ENCODE measurements around the gene CD151. TPM values are rescaled to one million over a fixed set of nuclear protein-coding genes. Genes with fewer than 3 reads are reported as not detected.

Gene CD151
- polyA plus RNA-seq, 1 of the 3 experiments (the other 2 are of a cell fraction), result 922 TPM

GRCh38 chr11:843818-844692 is 11.3 kb downstream of the CD151 start (continued):
- TF ChIP-seq MEF2A (IDR thresholded peaks at IDR 0.05; ENCODE audit: borderline replicate concordance, low read depth) (no peak), YY1 (IDR thresholded peaks at IDR 0.05; ENCODE audit: low read depth) (no peak), FOSL2 (IDR thresholded peaks at IDR 0.05; ENCODE audit: borderline replicate concordance, low read depth) (peak; percentile 33; the same call in 1 of the 2 replicates), GABPA (IDR thresholded peaks at IDR 0.05; ENCODE audit: low read depth) (peak; percentile 65), RXRA (IDR thresholded peaks at IDR 0.05; ENCODE audit: borderline replicate concordance, low read depth) (peak; percentile 84), TCF12 (IDR thresholded peaks at IDR 0.05) (peak; percentile 62), MXI1 (IDR thresholded peaks at IDR 0.05; ENCODE audit: low read depth, low read length) (no peak), NFIC (IDR thresholded peaks at IDR 0.05; ENCODE audit: borderline replicate concordance) (peak; percentile 33; the same call in 1 of the 2 replicates), SMC3 (IDR thresholded peaks at IDR 0.05; ENCODE audit: low read depth, low read length) (no peak), TEAD4 (IDR thresholded peaks at IDR 0.05; ENCODE audit: borderline replicate concordance, insufficient read depth) (peak; percentile 96), JUND (IDR thresholded peaks at IDR 0.05) (peak; percentile 33; the same call in 1 of the 2 replicates), NRF1 (IDR thresholded peaks at IDR 0.05; ENCODE audit: low read depth, low read length) (no peak), RFX5 (IDR thresholded peaks at IDR 0.05; ENCODE audit: low read length) (no peak)
- TF ChIP-seq, protein P1, sequence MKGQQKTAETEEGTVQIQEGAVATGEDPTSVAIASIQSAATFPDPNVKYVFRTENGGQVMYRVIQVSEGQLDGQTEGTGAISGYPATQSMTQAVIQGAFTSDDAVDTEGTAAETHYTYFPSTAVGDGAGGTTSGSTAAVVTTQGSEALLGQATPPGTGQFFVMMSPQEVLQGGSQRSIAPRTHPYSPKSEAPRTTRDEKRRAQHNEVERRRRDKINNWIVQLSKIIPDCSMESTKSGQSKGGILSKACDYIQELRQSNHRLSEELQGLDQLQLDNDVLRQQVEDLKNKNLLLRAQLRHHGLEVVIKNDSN (IDR thresholded peaks at IDR 0.05; ENCODE audit: borderline replicate concordance, low read depth), result peak; percentile 57

DNA sequence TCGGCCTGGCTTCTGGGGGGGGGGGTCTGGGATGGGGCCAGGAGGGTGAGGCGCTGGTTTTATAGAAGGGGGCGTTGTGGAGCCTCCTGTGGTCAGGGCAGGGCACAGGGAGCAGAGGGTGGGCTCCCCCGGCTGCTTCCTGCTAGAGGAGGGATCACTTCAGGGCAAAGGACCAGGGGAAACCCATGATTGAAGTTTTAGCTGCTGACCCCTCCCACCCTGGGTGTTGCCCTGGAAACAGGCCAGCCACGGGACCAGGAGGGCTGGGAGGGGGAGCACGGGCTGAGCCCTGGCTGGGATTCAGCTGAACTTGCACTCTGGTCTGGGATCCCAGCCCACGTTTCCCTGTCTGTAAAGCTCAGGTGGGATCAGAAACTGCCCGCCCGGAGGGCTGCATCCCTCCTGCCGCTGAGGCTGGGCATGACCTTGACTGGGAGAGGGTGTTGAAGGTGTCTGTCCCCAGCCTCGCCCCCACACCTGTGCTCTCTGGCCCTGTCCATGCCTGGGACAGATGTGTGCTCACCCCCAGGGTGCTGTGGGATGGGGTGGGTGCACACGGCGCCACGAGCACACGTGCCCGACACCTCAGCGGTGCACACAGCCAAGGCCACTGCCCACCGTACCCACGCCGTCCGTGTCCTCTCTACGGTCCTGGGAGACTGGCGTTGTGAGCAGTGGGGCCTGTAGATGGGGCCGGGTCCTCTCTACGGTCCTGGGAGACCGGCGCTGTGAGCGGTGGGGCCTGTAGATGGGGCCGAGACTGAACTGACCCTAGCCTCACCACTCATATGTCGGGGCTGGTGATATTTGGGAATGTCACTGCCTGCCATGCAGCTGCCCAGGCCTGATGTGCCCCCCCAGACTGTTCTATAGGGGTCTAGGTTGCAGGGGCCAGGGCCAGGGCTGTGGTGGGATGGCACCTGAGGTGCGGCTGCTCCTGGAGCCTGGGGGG is 12.2 kb downstream of the CD151 start:
- no peak overlapping the region for H2AFZ ChIP-seq (ENCODE audit: low read depth)
- CTCF ChIA-PET, result interaction anchor here (1.3 to 7.5 kb wide), 6 partner anchors 9 to 206 kb away, joined by 3 to 70 read pairs (median 3); no protein-coding TSS in a partner anchor
- DNase-seq, result peak; percentile 82
- H3F3A ChIP-seq (replicated peaks; ENCODE audit: insufficient read depth), result peaks cover 34% of the 10 kb centered on the region
- peaks cover 38% of the 10 kb centered on the region for H4K20me1 ChIP-seq (ENCODE audit: insufficient read depth)
- H3K4me2 ChIP-seq, result peak overlapping the region; percentile 100
- H3K9ac ChIP-seq, result peak overlapping the region; percentile 97
- peak overlapping the region; percentile 95 to 100; a peak in 3 of 4 replicates for H3K4me3 ChIP-seq (ENCODE audit: low read depth in 2 of 2, low read length in 1 of 2)
- no peaks in the 10 kb centered on the region for H3K9me3 ChIP-seq
- peak overlapping the region; percentile 91 to 93 for H3K27ac ChIP-seq (ENCODE audit: low read depth in 2 of 2, low read length in 1 of 2)
- H3K79me2 ChIP-seq (ENCODE audit: insufficient read depth), result peaks cover 75% of the 10 kb centered on the region
- peaks cover 32 to 45% of the 10 kb centered on the region in 2 experiments; a peak in 3 of 4 replicates for H3K4me1 ChIP-seq (ENCODE audit: control insufficient read depth in 1 of 2, insufficient read depth in 2 of 2, low read depth in 1 of 2, low read length in 1 of 2)
- peaks cover 7 to 14% of the 10 kb centered on the region in 2 experiments for H3K36me3 ChIP-seq (replicated peaks in 1 of 2; ENCODE audit: control insufficient read depth in 1 of 2, insufficient read depth in 2 of 2, low read length in 1 of 2)
- no peaks in the 10 kb centered on the region for H3K9me2 ChIP-seq
- POLR2A ChIA-PET, result no interaction called here
- 51% methylated on average over 9 of the region's 31 CpGs for WGBS (ENCODE audit: low lambda C conversion rate)
- no peaks in the 10 kb centered on the region for H3K27me3 ChIP-seq (ENCODE audit: insufficient read depth)
- TF ChIP-seq, protein P1 (IDR thresholded peaks at IDR 0.05; ENCODE audit: borderline replicate concordance, low read depth), result peak; percentile 48; the same call in 1 of the 2 replicates
- TF ChIP-seq NFIC (IDR thresholded peaks at IDR 0.05; ENCODE audit: borderline replicate concordance), result peak; percentile 81; the same call in 1 of the 2 replicates
- TF ChIP-seq JUND (IDR thresholded peaks at IDR 0.05), result no peak
- TF ChIP-seq, protein P2, sequence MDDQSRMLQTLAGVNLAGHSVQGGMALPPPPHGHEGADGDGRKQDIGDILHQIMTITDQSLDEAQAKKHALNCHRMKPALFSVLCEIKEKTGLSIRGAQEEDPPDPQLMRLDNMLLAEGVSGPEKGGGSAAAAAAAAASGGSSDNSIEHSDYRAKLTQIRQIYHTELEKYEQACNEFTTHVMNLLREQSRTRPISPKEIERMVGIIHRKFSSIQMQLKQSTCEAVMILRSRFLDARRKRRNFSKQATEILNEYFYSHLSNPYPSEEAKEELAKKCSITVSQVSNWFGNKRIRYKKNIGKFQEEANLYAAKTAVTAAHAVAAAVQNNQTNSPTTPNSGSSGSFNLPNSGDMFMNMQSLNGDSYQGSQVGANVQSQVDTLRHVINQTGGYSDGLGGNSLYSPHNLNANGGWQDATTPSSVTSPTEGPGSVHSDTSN (IDR thresholded peaks at IDR 0.05), result peak; percentile 55
- no peak for TF ChIP-seq NRF1 (IDR thresholded peaks at IDR 0.05; ENCODE audit: low read depth, low read length)
- TF ChIP-seq MXI1 (IDR thresholded peaks at IDR 0.05; ENCODE audit: low read depth, low read length), result peak; percentile 36; the same call in 1 of the 2 replicates
- no peak for TF ChIP-seq MEF2A (IDR thresholded peaks at IDR 0.05; ENCODE audit: borderline replicate concordance, low read depth)
- TF ChIP-seq CHD2 (IDR thresholded peaks at IDR 0.05; ENCODE audit: low read length, partially characterized antibody), result no peak
- TF ChIP-seq TEAD4 (IDR thresholded peaks at IDR 0.05; ENCODE audit: borderline replicate concordance, insufficient read depth), result no peak
- no peak for TF ChIP-seq POLR2AphosphoS5 (IDR thresholded peaks at IDR 0.05; ENCODE audit: low read depth, low read length)

Data from SK-N-SH (cell line).